Smooth muscle cell (in vitro differentiated cells): ENCODE measurements around the gene PEX14. TPM values are rescaled to one million over a fixed set of nuclear protein-coding genes. Genes with fewer than 3 reads are reported as not detected.
"Not testable (repeated sequence)": the region's sequence is repeated elsewhere in the genome, so short reads cannot be mapped to it uniquely, and the experiment has no call there.

Source experiments
- DNase-seq: peaks from one replicate; lab custom pipeline; 2025; ENCODE audit not compliant: unreplicated experiment; lab: John Stamatoyannopoulos, UW
- H2AFZ ChIP-seq: fragments of 200-600 bp; sonication (generic); 2 replicates; pipeline ENCODE4 v1.6.0; 2016; ENCODE audit warnings: antibody characterized with exemption, low read depth, mild to moderate bottlenecking
- H3F3A ChIP-seq: fragments of 200-600 bp; sonication (generic); 2 replicates; pipeline ENCODE4 v1.6.0; 2017; ENCODE audit warnings: antibody characterized with exemption, low read depth
- H3K27ac ChIP-seq: fragments of 200-600 bp; sonication (generic); 2 replicates; pipeline ENCODE4 v1.5.1; 2016; ENCODE audit warnings: low read depth, mild to moderate bottlenecking
- H3K27me3 ChIP-seq: fragments of 200-600 bp; sonication (generic); 2 replicates; pipeline ENCODE4 v1.6.1; 2016; ENCODE audit warnings: low read depth, mild to moderate bottlenecking
- H3K36me3 ChIP-seq: fragments of 200-600 bp; sonication (generic); 2 replicates; pipeline ENCODE4 v1.5.1; 2016; ENCODE audit warnings: low read depth
- H3K4me1 ChIP-seq: fragments of 200-600 bp; sonication (generic); 2 replicates; pipeline ENCODE4 v1.5.1; 2016; ENCODE audit warnings: low read depth
- H3K4me2 ChIP-seq: fragments of 200-600 bp; sonication (generic); 2 replicates; pipeline ENCODE4 v1.6.0; 2016; ENCODE audit warnings: mild to moderate bottlenecking
- H3K4me3 ChIP-seq: fragments of 200-600 bp; sonication (generic); 2 replicates; pipeline ENCODE4 v1.5.1; 2016; ENCODE audit warnings: mild to moderate bottlenecking
- H3K79me2 ChIP-seq: fragments of 200-600 bp; sonication (generic); 2 replicates; pipeline ENCODE4 v1.6.0; 2016; ENCODE audit warnings: low read depth, mild to moderate bottlenecking
- H3K9ac ChIP-seq: fragments of 200-600 bp; sonication (generic); 2 replicates; pipeline ENCODE4 v1.6.0; 2016; ENCODE audit warnings: low read depth
- H3K9me3 ChIP-seq: fragments of 200-600 bp; sonication (generic); replicated peaks from 2 replicates; pipeline ENCODE4 v1.5.1; 2016; ENCODE audit warnings: low read depth
- H4K20me1 ChIP-seq: fragments of 200-600 bp; sonication (generic); 2 replicates; pipeline ENCODE4 v1.6.0; 2016; ENCODE audit warnings: low read depth
- CTCF ChIP-seq: fragments of 200-600 bp; sonication (generic); IDR thresholded peaks from 2 replicates; pipeline ENCODE4 v1.5.1; 2017; ENCODE audit warnings: borderline replicate concordance, mild to moderate bottlenecking, antibody characterized with exemption; ENCODE audit not compliant: insufficient read depth, poor library complexity, severe bottlenecking
- WGBS: methylation state at CpG from one replicate; pipeline ENCODE4 v1.1.7; 2016; ENCODE audit warnings: low lambda C conversion rate; 5-methylcytosine and 5-hydroxymethylcytosine counted together
- polyA plus RNA-seq: library from polyadenylated mRNA; unstranded; fragments of >200 nt; fragmentation: Nextera tagmentation; extraction: Ambion mirVana; gene quantifications from 2 replicates; pipeline ENCODE4 v1.2.1, GENCODE V29; 2016
- total RNA-seq: library from RNA; depleted of rRNA; stranded (reverse); fragments of >200 nt; gene quantifications from 2 replicates; pipeline ENCODE4 v1.2.3, GENCODE V29; 2014

Gene PEX14
- total and polyA plus RNA-seq, 2 experiments from 2014 or later, result 14.2 to 15.2 TPM

DNA sequence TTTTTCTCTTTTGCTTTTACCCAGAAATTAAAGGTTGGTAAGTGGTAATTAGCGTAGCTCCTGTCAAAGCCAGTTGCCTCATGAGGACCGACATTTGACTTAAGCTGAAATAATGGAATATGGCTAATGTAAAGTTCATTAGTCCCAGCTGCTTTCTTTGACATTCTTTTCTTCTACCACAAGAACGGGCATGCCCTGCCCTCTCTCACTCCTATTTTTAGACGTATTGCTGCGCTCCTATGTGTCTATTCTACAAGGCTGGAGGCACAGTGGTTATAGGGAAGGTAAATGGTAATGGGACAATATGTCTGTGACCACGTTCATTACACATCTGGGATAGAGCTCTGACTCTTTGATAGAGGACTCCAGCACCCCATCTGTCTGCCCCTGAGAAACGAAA lies 18.1 kb upstream of the PEX14 start:
- H3K79me2 ChIP-seq, result no peaks in the 10 kb centered on the region
- peaks cover under 1% of the 10 kb centered on the region for H3K4me1 ChIP-seq
- H3K9ac ChIP-seq, result no peak overlapping the region
- no peak overlapping the region for H3K4me2 ChIP-seq
- no peaks in the 10 kb centered on the region for H3F3A ChIP-seq
- H3K27ac ChIP-seq, result peak overlapping the region; percentile 3
- no peak overlapping the region for H2AFZ ChIP-seq
- H4K20me1 ChIP-seq, result peaks cover 4% of the 10 kb centered on the region
- TF ChIP-seq CTCF, result no peak
- H3K9me3 ChIP-seq, result no peaks in the 10 kb centered on the region
- H3K4me3 ChIP-seq, result no peak overlapping the region
- no peak for DNase-seq
- no peaks in the 10 kb centered on the region for H3K27me3 ChIP-seq
- 83% methylated on average over 7 of the region's 7 CpGs for WGBS
- no peaks in the 10 kb centered on the region for H3K36me3 ChIP-seq

DNA sequence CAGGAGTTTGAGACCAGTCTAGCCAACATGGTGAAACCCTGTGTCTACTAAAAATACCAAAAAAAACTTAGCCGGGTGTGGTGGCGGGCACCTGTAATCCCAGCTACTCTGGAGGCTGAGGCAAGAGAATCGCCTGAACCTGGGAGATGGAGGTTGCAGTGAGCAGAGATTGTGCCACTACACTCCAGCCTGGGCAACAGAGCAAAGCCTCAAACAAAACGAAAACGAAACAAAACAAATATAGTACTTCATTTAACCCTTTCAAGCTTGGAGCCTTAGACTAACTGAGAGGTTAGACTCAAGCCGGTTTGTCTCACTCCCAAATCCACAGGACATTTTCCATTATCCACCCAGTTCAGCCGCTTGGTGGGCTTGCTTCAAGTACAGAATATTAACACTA lies 17.3 kb upstream of the PEX14 start:
- H3F3A ChIP-seq, H4K20me1 ChIP-seq, H3K4me1 ChIP-seq, H3K9me3 ChIP-seq, H3K4me2 ChIP-seq, H2AFZ ChIP-seq, H3K9ac ChIP-seq, H3K27ac ChIP-seq, H3K27me3 ChIP-seq, H3K79me2 ChIP-seq, H3K4me3 ChIP-seq, DNase-seq, H3K36me3 ChIP-seq: not testable (repeated sequence)
- WGBS, result 89% methylated on average over 7 of the region's 7 CpGs

DNA sequence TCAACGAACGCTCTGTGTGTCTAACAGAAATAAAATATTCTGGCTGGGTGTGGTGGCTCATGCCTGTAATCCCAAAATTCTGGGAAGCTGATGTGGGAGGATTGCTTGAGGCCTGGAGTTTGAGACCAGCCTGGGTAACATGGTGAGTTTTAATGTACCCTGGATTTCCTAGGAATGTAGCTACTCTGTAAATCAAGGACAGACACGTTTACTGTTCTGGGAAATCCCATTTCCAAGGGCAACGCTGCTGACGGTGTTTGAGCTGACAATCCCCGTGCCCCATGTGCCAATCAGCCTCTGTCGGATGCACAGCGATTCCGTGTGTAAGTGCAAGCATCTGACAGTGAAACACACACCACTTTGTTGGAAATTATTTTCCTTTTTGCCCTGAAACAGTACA lies 16.9 kb upstream of the PEX14 start:
- no peak for TF ChIP-seq CTCF
- H3K9ac ChIP-seq, result no peak overlapping the region
- no peaks in the 10 kb centered on the region for H3K9me3 ChIP-seq
- no peak overlapping the region for H3K4me2 ChIP-seq
- peaks cover 4% of the 10 kb centered on the region for H4K20me1 ChIP-seq
- H3F3A ChIP-seq, result no peaks in the 10 kb centered on the region
- H3K36me3 ChIP-seq, result no peaks in the 10 kb centered on the region
- H3K79me2 ChIP-seq, result no peaks in the 10 kb centered on the region
- no peaks in the 10 kb centered on the region for H3K27me3 ChIP-seq
- 63% methylated on average over 9 of the region's 9 CpGs for WGBS
- no peaks in the 10 kb centered on the region for H3K4me1 ChIP-seq
- no peak overlapping the region for H3K4me3 ChIP-seq
- no peak overlapping the region for H3K27ac ChIP-seq
- H2AFZ ChIP-seq, result no peak overlapping the region
- no peak for DNase-seq

GRCh38 chr1:10459184-10459583 lies 15.6 kb upstream of the PEX14 start:
- H3K4me1 ChIP-seq, result no peaks in the 10 kb centered on the region
- TF ChIP-seq CTCF, result no peak
- H3K4me3 ChIP-seq, result no peak overlapping the region
- H3K9ac ChIP-seq, result no peak overlapping the region
- H3K36me3 ChIP-seq, result no peaks in the 10 kb centered on the region
- H3K27ac ChIP-seq, result peak overlapping the region; percentile 22
- DNase-seq, result no peak
- H4K20me1 ChIP-seq, result peaks cover 4% of the 10 kb centered on the region
- H3K79me2 ChIP-seq, result no peaks in the 10 kb centered on the region
- 13% methylated on average over 3 of the region's 3 CpGs for WGBS
- H3K4me2 ChIP-seq, result peak overlapping the region; percentile 3
- H3K9me3 ChIP-seq, result no peaks in the 10 kb centered on the region
- no peak overlapping the region for H2AFZ ChIP-seq
- no peaks in the 10 kb centered on the region for H3F3A ChIP-seq
- no peaks in the 10 kb centered on the region for H3K27me3 ChIP-seq
